ENCODE measurements around the gene ARHGAP6.

GRCh38 chrX:11210415-11210801 is 455.3 kb downstream of the ARHGAP6 start:
- TF ChIP-seq EZH2phosphoT487 (IDR thresholded peaks at IDR 0.05; ENCODE audit: low read length), result no peak
- TF ChIP-seq EZH2 (optimal IDR thresholded peaks at IDR 0.05; ENCODE audit: low read depth, low read length), result no peak
